NCI-H2196 (cell line): Measurements from ENCODE around the gene ABL1.
"Not testable (repeated sequence)": the region's sequence is repeated elsewhere in the genome, so short reads cannot be mapped to it uniquely, and the experiment has no call there.

Experiments used
- DNase-seq: peaks from one replicate; lab custom pipeline; 2025; ENCODE audit not compliant: unreplicated experiment; lab: John Stamatoyannopoulos, UW

ABL1 gene

DNA sequence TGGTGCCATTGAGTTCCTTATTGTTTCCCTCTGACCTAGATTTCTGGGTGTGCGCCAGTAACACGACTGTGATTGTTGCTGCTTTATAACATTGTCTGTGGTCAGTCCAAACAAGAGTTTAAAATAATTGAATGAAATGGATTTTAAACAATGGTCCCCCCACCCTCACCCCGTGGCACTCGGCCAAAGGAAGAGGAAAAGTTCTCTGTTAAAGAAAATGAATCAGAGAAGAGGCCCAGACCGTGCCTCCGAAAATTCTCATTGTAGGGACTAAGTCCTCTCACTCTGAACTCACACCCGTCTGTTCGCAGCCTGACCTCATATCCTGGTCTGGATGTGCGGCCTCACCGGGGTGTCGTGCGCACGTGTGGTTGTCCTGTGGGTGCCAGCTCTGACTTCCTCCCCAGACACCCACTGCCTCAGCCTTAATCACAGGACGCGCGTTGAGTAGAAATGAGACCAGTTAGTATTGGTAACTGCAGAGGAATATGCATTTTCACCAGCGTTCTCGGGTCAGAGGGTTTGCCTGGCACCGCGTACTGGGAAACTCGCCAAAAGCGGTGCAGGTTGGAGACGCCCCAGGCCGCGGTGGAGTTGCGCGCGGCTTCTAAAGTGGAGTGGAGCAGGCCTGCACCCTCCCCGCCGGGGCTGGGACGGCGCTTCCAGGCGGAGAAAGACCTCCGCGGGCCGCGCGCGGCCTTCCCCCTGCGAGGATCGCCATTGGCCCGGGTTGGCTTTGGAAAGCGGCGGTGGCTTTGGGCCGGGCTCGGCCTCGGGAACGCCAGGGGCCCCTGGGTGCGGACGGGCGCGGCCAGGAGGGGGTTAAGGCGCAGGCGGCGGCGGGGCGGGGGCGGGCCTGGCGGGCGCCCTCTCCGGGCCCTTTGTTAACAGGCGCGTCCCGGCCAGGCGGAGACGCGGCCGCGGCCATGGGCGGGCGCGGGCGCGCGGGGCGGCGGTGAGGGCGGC, at the start of gene ABL1:
Gene ABL1, plus strand, starts transcription at position 884 of the 966 bp plus-strand sequence. CDS start 193 bp downstream, outside the sequence.
- DNase-seq = peak; percentile 71

DNA sequence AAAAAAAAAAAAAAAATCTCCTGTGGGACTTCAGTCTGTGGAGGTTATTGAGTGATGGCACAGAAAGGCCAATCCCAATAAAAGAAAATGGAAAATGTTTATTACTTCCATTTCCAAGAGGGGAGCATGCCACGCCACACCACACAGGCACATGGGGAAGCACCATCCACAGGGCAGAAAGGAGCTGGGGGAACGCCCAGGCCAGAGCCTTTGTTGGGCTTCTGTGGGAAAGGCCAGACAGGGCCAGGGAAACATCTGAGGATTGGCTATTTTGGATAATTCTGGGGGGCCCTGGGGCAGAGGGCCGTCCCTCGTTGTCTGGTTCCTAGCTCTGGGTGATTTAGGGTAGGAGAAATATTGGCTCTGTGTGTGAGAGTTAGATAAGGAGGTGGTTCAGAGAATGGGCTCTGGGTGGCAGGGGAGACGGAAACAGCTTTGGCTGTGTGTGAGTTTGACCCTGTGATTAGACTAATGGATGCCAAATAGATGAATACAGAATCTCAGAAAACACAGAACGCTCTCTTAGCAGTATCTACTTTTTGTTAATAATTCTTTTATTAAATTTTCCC, 49.0 kb upstream of the ABL1 start:
- no peak for DNase-seq

DNA sequence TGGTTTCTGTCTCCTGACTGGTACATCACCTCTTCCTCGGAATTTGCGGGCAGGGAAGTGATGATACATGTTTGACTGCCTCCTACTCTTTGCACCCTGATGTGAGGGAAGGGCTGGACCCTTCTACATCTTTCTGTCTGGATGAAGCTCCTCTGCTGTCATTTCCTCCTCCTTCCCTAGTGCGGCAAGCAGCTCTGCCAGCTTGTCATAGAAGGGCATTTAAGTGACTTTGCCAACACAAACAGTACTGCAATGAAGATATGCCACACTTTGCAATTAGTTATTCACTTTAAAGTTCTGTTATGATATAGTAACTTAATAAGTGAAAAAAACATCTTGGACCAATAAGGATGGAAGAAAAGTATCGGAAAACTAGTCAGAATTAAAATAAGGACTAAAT, 48.5 kb upstream of the ABL1 start:
- no peak for DNase-seq

DNA sequence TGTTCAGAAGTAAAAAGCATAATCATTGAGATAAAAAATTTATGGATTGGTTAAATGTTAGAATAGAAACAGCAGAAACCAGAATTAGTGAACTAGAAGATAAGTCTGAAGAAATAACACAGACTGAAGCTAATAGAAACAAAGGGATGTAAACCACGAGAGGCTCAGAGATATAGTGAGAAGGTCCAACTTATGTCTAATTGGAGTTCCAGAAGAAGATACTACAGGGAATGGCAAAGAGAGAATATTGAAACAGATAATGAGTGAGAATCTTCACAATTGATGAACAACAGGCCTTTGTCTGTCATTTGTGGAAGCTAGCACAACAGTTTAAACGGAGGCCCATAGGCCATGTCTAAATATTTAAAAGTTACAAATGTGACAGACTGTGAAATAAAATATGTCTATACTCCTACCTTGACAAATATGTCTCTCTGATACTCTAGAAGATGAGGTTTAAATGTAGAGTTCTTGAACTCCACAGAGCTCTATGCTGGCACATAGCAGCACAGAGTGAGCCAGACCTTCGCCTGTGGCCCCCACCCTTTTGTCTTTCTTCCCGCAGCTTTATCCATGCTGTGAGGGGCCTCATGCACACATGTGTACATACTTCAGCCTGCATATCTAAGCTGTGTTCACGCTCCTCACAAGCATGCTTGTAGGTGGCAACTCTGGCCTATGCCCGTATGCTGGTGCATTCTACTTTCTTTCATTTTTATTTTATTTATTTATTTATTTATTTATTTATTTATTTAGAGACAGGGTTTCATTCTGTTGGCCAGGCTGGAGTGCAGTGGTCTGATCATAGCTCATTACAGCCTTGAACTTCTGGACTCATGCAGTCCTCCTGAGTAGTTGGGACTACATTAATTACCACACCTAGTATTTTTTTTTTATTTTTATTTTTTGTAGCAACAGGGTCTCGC, 45.0 kb upstream of the ABL1 start:
- DNase-seq = no peak

DNA sequence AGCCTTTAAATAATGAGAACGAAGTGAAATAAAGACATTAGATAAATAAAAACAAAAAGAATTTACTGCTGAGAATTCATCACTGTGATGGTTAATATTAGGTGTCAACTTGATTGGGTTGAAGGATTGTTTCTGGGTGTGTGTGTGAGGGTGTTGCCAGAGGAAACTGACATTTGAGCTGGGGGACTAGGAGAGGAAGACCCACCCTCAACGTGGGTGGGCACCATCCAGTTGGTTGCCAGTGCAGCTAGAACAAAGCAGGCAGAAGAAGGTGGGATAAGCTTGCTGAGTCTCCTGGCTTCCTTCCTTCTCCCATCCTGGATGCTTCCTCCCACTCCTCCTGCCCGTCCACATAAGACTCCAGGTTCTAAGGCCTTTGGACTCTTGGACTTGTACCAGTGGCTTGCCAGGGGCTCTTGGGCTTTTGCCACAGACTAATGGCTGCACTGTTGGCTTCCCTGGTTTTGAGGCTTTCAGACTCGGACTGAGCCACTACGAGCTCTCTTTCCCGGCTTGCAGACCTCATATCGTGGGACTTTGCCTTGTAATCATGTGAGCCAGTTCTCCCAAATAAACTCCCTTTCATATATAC, 43.7 kb upstream of the ABL1 start:
- no peak for DNase-seq

DNA sequence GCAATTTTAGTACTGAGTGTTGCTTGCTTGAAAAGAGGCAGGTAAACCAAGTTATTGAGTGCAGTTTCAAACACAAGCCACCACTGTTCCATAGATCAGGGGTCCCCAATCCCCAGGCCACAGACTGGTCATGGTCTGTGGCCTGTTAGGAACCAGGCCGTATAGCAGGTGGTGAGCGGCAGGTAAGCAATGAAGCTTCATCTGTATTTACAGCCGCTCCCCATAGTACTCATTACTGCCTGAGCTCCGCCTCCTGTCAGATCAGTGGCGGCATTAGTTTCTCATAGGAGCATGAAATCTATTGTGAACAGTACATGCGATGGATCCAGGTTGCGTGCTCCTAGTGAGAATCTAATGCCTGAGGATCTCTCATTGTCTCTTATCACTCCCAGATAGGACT, 41.5 kb upstream of the ABL1 start:
- DNase-seq = no peak

DNA sequence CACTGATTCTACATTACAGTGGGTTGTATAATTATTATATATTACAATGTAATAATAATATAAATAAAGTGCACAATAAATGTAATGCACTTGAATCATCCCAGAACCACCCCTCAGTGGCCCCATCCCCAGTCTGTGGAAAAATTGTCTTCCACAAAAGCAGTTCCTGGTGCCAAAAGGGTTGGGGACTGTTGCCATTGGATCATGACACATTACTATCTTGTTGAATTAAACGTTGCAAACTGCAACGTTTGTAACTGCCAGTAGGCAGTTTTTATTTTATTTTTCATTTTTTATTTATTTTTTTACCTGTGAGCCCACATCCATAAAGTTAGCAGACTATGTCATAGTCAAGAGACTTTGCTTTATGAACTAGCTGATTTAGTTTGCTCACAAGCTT, 41.0 kb upstream of the ABL1 start:
- not testable (repeated sequence) for DNase-seq

DNA sequence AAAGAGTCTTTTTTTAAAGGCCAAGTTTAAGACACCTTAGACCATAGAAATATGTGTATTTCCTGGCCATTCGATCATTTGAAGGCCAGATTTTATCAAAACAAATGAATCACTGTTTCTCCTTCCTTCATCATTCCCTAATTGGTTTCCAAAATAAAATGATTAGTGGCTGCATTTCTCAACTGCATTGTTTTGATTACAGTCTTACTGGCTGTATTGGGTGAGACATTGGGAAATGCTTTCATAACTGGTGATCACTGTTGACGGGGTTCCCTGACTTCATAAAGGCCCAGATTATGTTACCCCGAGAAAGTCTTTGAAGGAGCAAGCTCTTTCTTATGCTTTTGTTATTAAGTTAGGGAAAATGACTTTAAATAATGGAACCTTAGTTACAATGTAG, 40.6 kb upstream of the ABL1 start:
- not testable (repeated sequence) for DNase-seq

DNA sequence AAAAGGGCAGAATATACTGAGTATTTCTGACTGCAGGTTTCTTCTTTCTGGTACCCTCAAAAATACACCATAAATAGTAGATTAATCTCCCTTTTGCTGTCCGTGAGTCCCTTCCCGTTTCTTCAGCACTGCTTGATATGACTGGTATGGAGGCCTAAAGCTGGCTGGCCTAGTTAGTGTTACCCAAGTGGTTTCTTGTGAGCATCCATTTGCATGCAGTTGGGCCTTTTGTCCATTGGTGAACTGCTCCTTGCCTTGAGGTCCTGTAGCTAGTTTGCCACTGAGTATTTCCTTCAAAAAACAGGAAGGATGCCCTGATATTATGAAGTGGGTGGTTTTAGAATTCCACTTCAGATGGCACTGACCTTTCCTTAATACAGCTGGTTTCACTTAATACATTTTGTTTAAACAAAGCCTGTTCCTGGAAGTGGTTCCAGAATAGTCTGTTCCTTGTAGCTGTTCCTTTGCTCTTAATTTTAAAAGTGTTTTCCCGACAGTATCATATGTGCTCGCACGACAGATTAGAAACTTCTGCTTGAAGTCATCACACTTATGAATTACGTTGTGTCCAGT, 40.0 kb upstream of the ABL1 start:
- DNase-seq = no peak

DNA sequence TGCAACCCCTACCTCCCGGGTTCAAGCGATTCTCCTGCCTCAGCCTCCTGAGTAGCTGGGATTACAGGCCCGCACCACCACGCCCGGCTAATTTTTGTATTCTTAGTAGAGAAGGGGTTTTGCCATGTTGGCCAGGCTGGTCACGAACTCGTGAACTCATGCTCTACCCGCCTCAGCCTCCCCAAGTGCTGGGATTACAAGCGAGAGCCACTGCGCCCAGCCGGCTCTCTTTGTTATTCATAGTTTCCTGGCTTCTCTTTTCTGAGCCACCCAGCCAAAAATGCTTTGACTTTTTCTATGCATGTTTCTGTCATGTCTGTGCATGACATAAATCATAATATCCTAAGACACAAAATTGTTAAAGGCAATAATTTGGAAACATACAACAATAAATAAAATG, 31.9 kb upstream of the ABL1 start:
- DNase-seq = not testable (repeated sequence)

DNA sequence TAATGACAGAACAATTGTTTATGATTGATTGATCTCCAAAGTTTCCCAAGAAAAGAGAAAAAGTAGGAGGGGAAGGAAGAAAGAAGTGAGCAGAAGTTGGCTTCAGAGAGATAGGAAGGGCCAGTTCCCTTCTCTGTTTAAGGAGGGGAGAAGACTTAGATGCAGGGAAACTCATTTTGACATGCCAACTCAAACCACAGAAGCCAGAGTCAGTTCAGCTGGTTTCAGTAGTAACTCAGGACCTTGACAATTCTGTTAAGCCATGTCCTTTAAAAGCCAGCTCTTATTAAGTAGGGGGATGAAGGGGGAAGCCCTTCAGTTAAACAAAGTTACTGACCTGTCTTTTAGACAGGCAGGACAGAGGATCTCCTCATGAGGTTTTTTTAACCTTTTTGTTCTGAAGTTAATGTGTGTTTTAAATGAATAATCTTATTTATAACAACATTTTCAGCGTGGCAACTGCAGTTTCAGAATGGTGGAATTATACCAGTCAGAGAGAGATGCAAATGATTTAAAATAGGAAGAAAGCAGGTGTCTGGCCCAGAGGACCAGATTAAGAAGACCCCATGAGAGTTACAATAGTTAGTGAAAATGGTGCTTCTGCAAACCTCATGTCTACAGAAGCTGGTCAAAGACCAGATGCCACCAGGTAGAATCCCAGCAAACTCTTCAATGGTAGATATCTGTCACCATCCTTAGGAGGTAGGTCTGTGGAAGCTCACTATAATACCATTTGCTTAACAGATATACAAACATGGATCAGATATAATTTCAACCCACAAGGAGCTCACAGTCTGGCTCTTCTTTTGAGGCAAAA, 29.3 kb upstream of the ABL1 start:
- no peak for DNase-seq

DNA sequence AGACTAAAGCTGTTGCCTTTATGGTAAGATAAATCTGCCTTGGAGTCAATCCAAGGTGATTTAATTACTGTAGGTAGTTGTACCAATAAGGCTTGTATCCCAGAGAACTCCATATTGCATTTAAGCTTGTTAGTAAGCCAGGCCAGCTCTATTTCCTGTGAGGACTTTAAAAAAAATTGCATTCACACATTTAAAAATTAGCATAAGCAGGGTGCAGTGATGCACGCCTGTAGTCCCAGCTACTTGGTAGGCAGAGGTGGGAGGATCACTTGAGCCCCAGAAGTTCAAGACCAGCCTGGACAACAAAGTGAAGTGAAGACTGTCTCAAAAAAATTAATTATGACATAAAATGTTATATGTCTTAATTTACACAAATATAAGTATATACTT, 28.7 kb upstream of the ABL1 start:
- DNase-seq = no peak

DNA sequence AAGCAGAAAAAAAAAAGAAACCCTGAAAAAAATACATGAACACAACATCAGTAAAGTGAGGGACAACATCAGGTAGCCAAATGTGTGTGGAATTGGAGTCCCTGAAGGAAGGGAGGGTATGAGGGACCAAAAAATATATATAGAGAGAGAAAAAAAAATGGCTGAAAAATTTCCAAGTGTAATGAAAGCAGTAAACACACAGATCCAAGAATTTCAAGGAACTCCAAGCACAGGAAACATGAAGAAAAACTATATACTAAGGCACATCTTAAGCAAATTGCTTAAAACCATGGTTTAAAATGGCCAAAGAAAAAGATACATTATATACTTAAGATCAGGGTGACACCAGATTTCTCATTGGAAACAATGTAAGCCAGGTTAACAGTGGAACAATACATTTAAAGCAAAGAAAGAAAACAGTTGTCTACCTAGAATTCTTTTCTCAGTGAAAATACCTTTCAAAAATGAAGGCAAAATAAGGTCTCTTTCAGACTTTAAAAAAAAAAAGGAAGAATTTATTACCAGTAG, 24.4 kb upstream of the ABL1 start:
- DNase-seq = no peak

DNA sequence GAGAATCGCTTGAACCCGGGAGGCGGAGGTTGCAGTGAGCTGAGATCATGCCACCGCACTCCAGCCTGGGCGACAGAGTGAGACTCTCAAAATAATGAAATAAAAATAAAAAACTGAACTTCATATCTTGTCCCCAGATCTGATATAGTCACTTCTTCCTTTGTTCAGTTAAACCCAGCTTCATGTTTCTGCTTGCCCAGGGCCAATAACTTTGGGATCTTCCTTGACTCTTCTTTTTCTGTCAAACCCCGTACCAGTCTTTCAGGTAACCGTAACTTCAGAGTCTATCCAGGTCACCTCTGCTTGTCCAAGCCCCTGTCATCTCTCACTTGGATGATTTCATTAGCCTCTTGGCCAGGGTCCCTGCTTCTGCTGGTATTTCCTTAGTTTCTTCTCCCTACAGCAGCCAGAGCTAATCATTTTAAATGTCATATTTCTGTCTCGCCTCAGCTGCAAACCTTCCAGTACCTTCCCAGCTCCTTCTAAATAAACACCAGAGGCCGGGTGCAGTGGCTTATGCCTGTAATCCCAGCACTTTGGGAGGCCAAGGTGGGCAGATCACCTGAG, 19.7 kb upstream of the ABL1 start:
- no peak for DNase-seq

DNA sequence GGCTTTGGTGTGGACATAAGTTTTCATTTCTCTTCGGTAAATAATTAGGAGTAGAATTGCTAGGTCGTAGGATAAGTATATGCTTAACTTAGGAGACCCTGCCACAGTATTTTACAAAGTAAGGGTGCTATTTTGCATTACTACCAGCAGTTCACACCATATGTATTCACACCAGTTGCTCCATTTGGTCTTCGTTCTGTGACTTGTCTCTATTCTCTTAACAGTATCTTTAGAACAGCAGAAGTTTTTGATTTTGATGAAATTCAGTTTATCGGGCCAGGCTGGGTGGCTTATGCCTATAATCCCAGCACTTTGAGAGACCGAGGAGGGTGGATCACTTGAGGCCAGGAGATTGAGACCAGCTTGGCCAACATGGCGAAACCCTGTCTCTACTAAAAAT, 17.1 kb upstream of the ABL1 start:
- no peak for DNase-seq

DNA sequence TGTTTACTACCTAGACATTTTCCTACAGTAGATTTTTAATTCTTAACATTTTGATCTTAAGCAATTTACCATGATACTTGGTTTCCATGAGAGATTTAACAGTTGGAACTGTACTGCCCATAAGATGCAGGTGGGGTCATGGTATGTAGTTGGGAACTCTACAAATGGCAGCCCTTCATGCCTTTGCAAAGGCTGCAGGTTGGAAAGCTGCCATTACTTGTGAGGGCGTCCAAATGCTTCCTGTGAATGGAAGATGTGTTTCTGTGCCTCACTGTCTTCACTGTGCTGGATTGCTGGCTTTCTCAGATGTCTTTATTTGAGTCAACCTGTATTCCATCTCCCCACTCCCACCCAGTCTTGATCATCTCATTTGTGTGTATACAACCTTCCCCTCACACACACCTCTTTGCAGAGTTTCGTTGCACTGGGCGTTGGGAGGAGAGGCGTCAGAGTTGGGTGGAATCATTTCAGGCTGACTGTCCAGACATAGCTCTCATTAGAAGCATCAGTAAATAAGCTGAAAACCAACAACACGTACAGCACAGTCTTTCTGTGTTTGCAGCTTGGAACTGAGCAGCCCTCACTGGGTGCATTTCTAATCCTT, 14.8 kb upstream of the ABL1 start:
- DNase-seq = no peak

DNA sequence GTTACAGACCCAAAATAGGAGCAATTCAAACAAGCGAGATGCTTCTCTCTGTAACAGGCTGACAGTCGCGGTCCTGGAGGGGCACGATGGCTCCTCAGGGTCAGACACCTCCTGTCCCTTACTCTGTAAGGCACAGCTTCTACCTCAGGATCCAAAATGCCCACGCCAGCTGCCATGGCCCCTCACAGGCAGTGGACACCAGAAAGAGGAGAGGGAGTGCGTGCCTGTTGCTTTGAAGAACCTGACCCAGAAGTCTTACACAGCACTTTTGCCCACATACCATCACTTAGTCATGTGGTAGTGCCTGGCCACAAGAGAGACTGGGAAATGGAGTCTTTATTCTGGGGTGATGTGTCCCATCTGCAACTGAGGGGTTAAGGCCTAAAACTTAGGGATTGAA, 11.6 kb upstream of the ABL1 start:
- DNase-seq = no peak

DNA sequence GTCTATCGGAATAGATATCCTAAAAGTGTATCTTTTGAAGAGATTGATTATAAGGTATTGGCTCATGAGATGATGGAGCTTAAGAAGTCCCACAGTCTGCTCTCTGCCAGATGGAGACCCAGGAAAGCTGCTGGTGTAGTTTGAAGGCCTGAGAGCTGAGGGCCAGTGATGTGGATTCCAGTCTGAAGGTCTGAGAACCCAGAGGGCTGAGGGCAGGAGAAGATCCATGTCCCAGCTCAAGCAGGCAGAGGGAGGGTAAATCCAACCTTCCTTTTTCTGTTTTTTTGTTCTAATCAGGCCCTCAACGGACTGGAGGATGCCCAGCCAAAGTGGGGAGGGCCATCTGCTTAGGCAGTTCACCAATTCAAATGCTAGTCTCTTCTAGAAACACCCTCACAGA, 11.0 kb upstream of the ABL1 start:
- DNase-seq = no peak
